ENCODE results near the gene ZBTB8B.

DNA sequence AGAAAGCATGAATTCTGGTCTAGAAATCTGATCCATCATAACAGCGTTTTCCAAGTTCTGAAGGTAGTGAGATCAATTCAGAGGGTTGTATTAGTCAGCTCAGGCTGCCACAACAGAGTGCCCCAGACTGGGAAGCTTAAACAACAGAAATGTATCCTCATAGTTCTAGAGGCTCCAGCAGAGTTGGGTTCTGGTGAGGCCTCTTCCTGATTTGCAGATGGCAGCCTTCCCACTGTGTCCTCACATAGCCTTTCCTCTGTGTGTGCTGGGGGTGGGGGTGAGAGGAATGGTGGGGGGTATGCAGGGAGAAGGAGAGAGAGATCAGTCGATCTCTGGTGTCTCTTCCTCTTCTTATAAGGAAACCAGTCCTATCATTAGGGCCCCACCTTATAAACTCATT is 15.1 kb downstream of the ZBTB8B start:
- TF ChIP-seq, protein P1, sequence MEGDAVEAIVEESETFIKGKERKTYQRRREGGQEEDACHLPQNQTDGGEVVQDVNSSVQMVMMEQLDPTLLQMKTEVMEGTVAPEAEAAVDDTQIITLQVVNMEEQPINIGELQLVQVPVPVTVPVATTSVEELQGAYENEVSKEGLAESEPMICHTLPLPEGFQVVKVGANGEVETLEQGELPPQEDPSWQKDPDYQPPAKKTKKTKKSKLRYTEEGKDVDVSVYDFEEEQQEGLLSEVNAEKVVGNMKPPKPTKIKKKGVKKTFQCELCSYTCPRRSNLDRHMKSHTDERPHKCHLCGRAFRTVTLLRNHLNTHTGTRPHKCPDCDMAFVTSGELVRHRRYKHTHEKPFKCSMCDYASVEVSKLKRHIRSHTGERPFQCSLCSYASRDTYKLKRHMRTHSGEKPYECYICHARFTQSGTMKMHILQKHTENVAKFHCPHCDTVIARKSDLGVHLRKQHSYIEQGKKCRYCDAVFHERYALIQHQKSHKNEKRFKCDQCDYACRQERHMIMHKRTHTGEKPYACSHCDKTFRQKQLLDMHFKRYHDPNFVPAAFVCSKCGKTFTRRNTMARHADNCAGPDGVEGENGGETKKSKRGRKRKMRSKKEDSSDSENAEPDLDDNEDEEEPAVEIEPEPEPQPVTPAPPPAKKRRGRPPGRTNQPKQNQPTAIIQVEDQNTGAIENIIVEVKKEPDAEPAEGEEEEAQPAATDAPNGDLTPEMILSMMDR (IDR thresholded peaks at IDR 0.05): no peak
- TF ChIP-seq POLR2A (IDR thresholded peaks at IDR 0.05) (no peak), EP300 (IDR thresholded peaks at IDR 0.05) (no peak), POLR2AphosphoS5 (IDR thresholded peaks at IDR 0.05) (no peak)
